Peyer's patch (tissue), 4 donors: ENCODE measurements around the gene VWA7.

Experiments used
- POLR2A ChIP-seq, 2 donors: fragments of 450-650 bp; IDR thresholded peaks; one replicate each; pipeline ENCODE4 v1.5.1; 2017; ENCODE audit warnings: antibody characterized with exemption in 2 of 2, mild to moderate bottlenecking in 2 of 2, moderate library complexity in 2 of 2
- TF ChIP-seq, protein P1 (sequence below), 6 experiments: fragments of 450-650 bp in 4 of 6; fragments of 200-600 bp in 2 of 6; sonication (generic) in 1 of 6; IDR thresholded peaks; one replicate each; pipeline ENCODE4 v1.5.1; 2017 to 2019; ENCODE audit warnings: antibody characterized with exemption in 6 of 6, mild to moderate bottlenecking in 3 of 6, moderate library complexity in 1 of 6

DNA sequence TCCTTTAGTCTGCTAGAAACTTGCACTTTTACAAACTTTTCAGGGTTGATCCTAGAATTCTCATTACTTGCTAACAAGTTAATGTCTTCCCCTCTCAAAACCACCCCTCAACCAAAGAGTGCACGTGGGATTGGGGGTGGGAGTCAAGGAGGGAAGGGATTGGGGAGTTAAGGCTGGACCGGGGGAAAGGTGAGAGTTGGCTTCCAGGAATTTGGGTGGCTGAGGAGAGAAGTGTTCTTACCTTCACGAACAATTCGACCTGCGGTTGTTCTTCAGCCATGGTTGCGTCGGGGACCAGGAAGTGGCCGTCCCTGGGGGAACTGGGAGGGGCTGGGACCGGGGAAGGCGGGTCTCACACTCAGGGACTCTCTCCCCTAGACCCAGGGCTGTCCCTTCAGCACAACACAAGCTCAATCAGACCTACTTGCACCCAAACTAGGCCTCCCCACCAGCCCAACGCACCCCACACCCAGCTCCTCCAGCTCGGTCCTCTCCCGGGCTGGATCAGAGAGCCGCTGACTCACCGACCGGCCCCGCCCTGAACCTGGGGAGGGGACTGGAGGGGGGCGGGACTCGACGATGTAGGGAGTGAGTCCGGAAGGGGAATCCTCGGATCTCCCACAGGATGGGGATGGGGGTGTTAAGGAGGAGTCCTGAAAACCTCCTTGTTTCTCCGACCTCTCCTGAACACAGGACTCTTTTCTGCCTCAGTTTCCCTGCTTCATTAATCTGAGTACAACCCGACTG lies 40.9 kb downstream of the VWA7 start, which contains the start of gene CLIC1:
- TF ChIP-seq, protein P1, sequence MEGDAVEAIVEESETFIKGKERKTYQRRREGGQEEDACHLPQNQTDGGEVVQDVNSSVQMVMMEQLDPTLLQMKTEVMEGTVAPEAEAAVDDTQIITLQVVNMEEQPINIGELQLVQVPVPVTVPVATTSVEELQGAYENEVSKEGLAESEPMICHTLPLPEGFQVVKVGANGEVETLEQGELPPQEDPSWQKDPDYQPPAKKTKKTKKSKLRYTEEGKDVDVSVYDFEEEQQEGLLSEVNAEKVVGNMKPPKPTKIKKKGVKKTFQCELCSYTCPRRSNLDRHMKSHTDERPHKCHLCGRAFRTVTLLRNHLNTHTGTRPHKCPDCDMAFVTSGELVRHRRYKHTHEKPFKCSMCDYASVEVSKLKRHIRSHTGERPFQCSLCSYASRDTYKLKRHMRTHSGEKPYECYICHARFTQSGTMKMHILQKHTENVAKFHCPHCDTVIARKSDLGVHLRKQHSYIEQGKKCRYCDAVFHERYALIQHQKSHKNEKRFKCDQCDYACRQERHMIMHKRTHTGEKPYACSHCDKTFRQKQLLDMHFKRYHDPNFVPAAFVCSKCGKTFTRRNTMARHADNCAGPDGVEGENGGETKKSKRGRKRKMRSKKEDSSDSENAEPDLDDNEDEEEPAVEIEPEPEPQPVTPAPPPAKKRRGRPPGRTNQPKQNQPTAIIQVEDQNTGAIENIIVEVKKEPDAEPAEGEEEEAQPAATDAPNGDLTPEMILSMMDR (IDR thresholded peaks at IDR 0.05), result no peak
- peak; percentile 95 to 98 for TF ChIP-seq POLR2A (IDR thresholded peaks at IDR 0.05)
